ENCODE data around the gene PROP1.
"Not testable (repeated sequence)": the region's sequence is repeated elsewhere in the genome, so short reads cannot be mapped to it uniquely, and the experiment has no call there.

Gene PROP1

DNA sequence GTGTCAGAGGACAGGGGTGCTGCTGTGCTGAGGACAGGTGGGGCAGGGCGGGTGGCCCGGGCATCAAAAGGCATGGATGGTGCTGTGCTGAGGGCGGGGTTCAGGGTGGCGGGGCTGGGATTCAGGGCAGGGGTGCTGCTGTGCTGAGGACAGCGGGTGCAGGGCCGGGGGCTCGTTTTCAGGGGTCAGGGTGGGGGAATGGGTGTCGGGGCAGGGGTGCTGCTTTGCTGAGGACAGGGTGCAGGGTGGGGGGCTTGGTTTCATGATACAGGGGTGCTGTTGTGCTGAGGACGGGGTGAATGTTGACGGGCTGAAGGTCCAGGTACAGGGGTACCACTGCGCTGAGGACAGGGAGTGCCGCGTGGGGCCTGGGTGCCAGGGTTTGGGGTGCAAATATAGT is 50.9 kb downstream of the PROP1 start:
- DNase-seq (ENCODE audit: low read depth in 1 of 2, low spot score in 1 of 2); in situ Hi-C loops (cut with HindIII; ENCODE audit: low pct_unique_long_range_greater_than_20kb, low sequenced_read_pairs): not testable (repeated sequence)

DNA sequence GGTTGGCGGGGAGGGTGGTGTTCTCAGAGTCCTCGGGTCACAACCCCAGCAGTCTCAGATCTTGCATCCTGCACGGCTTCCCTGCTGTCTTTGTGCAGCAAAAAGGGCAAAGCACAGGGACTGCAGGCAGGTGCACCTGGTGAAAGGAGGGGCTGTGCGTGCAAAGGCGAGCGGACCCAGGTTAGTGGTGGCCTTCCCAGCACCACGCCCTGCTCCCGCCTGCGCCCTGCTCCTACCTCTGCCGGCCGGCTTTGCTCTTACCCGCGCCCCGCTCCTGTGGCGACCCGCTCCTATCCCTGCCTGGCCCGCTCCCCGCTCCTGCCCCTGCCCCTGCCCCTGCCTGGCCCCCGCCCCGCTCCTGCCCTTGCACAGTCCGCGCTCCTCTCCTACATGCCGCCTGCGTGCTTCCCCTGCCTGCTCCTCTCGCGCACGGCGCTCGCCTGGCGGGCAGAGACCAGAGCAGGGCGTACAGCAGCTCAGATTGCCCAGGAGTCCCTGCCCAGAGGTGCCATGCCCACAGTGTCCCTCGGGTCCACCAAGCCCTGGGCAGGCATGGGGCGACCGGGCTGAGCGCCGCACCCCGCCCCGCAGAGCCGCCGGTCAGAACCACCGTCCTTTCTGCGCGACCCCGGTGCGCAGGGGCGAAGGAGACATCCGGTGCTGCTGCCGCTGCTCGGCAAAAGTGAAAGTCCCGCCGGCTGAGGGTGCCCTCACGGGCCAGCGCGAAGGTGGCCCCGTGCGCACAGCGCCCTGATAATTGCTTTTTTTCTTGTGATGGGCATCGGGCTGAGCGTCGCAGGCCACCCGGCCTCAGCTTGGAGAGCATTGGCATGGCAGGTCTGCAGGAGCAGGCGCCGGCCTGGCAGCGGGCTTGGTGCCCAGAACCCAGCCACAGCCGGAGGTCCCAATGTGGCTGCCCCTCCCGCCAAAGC is 52.0 kb downstream of the PROP1 start:
- in situ Hi-C loops (cut with HindIII; ENCODE audit: low pct_unique_long_range_greater_than_20kb, low sequenced_read_pairs); DNase-seq (ENCODE audit: low read depth in 1 of 2, low spot score in 1 of 2): not testable (repeated sequence)

GRCh38 chr5:177942896-177943295 is 53.1 kb downstream of the PROP1 start:
- DNase-seq (ENCODE audit: low read depth in 1 of 2, low spot score in 1 of 2); in situ Hi-C loops (cut with HindIII; ENCODE audit: low pct_unique_long_range_greater_than_20kb, low sequenced_read_pairs): not testable (repeated sequence)

All from T47D (cell line).